HL-60/S4 treated with phorbol 12-myristate 13-acetate at 8.2 ng/mL for 4 days and 3 days (cell line): ENCODE results near the gene PTEN.

Experiments
- in situ Hi-C: fragments of 300-500 bp; cut with MboI; formaldehyde crosslinking; loops from 2 replicates; pipeline ENCODE4 v1.15.0; 2022; ENCODE audit warnings: low sequenced_read_pairs

Gene PTEN

GRCh38 chr10:87960230-87960629, 96.8 kb downstream of the PTEN start:
- in situ Hi-C loops: no loop called here

DNA sequence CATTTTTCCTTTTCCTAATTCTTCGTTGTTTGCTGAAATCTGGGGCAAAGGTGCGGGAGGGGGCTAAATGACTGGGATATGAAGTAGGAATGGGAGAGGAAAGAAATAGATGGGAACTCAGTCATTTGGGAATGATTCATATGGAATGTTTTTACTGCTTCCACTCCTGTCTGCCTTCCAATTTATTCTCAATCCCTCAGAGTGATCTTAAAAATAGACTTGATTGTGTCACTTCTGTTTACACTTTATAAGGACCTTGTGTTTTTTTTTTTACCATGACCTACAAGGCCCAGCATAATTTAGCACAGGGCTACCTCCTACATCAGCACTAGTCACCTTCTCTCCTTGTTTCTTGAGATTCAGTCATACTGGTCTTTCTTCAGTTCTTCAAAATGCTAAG, 97.9 kb downstream of the PTEN start:
- in situ Hi-C loops: no loop called here

- in situ Hi-C loops: no loop called here
These were observed 103.0 kb downstream of the PTEN start for GRCh38 chr10:87966459-87966858.

GRCh38 chr10:87973635-87974034, 110.2 kb downstream of the PTEN start:
- in situ Hi-C loops: no loop called here

DNA sequence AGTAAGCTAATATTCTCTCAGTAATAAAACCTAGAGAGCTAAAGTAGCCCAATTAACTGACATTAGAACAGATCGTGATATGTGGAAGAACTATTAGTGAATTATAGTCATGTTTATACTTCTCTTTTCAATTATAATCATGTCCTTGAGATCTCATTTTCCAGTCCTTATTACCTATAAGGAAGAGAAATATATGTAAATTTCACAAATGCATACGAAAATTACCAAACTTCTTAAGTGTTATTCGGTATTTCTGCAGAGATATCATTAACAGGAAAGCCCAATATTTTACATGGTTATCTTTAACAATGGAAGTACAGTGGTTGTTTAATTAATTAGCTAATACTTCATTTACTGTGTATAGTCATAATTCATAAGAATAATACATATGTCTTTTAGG, 110.7 kb downstream of the PTEN start:
- in situ Hi-C loops: no loop called here

GRCh38 chr10:87974769-87975168, 111.3 kb downstream of the PTEN start:
- in situ Hi-C loops: no loop called here

DNA sequence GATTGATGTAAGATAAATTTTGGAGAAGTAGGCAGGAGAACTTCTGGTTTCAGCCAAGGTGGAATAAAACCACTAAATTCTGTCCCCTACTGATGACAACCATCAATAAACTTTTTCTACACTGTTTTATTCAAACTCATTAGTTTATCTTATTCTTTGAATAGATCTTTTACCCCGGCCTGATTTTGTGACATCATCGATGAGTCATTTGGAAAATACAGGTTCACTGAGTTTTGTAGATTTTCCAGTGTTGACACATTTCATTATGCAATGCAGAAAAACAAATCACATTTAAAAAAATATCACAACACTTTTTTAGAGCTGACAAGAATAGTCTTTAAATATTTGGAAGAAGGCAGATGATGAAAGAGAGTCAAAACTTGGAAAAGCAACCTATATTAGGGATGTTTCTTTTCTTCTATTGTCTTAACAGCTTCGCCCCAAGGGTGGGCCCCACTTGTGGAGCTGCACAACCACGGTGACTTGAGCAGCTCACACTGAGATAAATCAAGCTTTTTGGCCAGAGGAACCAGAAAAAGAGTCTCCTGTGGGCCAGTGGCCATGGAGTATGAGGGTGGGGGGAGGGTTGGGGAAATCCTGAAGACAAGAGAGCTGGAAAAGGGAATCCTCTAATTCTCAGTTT, 112.8 kb downstream of the PTEN start:
- in situ Hi-C loops: no loop called here

- in situ Hi-C loops: no loop called here
These were observed 114.7 kb downstream of the PTEN start for GRCh38 chr10:87978166-87978565.

DNA sequence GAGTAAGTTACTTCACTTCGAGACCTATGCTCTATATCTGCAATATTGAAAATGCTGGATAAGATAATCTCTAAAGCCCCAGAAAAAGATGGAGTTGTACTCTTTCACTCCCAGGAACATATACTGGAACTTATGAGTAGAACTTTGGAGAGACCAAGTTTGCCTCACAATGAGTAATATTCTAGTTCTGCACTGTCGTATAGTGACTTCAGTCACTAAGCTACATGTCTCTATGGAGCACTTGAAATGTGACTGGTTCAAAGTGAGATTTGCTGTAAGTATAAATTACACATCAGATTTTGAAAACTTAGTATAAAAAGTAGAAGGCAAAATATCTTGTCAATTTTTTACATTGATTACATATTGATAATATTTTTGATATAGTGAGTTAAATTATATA, 116.4 kb downstream of the PTEN start:
- in situ Hi-C loops: no loop called here

DNA sequence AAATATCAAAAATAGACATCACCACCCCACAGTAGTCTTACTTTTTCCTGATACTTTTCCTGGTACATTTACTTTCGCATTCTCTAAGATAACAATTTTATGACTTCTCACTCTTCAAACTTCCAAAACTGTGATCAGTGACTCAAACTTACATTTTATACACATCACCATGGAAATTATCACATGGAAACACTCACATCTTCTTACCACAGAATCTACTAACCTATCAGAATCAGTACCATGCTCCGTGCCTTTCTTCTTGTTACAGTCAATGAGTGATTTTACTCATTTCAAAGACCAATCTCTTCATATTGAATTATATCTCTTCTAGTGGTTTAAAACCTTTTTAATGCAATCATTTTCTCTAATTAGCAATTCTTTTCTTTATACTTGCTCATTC, 120.3 kb downstream of the PTEN start:
- in situ Hi-C loops: no loop called here

DNA sequence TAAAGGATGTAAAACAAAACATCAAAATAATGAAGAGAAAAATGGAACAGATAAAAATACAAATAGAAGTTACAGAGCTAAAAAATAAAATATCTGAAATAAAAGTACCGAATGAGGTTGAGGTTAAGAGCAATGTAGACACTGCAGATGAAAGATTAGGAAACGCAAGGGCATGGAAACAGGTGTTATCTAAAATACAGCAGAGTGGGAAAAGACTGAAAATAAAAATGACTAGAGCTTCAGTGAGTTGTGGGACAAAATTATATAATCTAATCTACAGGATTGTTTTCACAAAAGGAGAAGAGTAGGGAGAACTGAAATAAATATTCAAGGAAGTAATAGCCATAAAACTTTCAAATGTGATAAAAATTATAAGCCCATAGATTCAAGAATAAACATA, 123.8 kb downstream of the PTEN start:
- in situ Hi-C loops: no loop called here

- in situ Hi-C loops: no loop called here
These were observed 128.5 kb downstream of the PTEN start for GRCh38 chr10:87991946-87992345.

DNA sequence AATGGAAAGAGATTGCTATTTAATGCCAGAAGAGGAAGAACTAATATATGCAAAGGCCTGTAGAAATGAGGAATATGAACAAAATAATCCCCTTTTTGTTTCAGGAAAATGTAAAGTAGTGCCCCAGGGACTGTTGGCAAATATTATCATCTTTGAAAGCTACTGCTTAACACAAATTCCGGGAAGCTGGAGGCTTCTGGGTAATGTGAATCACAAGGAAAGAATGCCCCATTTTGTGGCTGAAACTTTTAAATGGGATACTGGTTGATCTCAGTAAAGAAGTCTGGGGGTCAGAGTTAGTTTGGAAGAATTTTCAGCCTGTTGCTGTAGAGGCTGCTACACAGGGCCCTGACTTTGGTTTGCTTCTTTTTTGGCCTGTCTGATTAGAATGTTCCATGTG, 141.0 kb downstream of the PTEN start:
- in situ Hi-C loops: no loop called here

DNA sequence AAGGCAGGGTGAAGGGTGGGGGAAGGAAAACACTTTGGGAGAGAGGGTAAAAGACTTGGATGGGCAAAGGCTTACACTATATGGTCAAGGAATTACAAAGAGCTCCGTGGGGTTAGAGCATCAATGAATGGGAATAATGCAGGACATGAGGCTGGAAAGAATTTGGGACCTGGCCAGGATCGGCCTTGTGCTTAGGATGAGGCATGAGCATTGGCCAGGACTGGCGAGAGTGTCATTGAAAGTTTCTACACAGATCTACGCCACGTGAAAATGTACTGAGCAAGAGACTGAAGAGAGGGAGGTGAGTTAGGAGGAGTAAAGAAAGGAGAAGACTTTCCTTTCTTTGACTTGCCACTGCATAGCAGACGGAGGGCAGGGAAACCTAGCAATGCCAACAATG, 142.8 kb downstream of the PTEN start:
- in situ Hi-C loops: no loop called here

DNA sequence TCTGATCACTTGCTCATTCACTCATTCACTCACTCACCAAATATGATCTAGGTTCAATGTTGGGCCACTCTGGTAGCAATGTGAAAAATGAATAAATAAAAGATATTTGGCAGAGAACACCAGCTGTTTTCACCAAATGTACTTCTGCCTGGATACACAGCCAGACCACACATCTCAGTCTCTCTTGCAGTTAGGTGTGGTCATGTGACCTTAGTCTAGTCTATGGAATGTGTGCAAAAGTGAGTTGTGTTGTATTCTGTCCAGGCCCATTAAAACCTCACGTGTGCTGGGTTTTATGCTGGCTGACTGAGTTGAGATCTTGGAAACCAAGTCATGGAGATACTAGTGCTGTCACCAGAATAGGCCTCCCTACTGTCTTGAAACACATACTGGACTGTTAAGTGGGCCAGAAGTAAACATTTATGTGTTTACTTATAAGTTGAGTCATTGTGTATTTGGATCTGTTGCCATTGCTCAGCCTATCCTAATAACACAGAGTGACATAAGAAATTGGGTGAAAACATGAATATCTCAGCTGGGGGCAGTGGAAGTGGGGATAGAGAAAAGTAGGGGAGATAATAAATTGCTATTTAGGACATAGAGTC, 145.5 kb downstream of the PTEN start:
- in situ Hi-C loops: no loop called here

DNA sequence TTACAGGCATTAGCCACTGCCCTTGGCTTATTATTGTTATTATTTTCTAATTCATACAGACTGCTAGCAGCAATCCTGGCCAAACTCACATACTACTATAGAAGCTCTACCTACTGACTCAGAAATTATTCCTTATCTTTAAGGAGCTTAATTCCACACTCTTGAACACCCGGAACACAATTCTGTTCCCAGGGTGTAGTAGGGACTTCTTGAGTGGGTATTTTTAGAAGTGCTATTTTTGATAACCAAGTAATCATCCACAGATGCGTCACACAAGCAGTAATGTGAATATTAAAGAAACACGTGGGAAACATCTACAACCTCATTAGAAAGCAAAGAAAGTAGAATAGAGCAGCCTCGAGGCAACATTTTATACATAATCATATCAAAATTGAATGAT, 149.2 kb downstream of the PTEN start:
- in situ Hi-C loops: no loop called here

- in situ Hi-C loops: no loop called here
These were observed 154.4 kb downstream of the PTEN start for GRCh38 chr10:88017781-88018180.

- in situ Hi-C loops: no loop called here
These were observed 156.3 kb downstream of the PTEN start for GRCh38 chr10:88019753-88020152.
